HG03039 (cell line): ENCODE results near the gene DPF3.

ENCODE experiments used
- ATAC-seq: cut with Tn5 transposase; IDR thresholded peaks from one replicate; pipeline ENCODE4 v1.9.1; 2021; ENCODE audit warnings: mild to moderate bottlenecking, moderate library complexity; ENCODE audit not compliant: unreplicated experiment

The DPF3 gene

DNA sequence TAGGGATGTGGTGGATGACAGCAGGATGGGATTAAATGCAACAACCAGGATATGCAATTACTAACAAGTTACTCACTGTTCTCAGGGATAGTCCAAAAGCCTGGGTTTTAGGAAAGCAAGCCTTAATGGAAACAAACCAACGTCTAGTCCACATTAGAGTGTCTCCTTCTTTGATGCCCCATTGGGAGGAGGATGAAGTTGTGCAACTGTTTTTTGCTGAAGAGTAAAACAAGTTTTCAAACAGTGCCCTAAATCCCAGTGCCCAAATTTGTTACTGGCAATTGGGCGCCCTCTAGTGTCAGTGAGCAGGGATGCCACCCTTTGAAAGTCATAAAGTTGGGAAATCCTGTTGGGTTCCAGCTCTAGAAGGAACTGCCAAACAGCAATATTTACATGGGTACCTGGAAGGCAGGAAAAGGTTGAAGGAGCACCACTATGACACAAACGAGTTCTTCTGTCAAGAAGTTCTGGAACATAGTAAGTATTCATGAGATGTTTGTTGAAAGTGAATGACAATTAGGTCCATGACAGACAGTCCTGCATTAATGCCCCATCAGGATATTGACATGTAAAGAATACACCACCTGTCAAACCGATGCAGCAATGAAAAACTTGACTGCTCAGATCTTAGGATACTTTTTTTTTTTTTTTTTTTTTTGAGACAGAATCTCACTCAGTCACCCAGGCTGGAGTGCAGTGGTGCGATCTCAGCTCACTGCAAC, 11.1 kb upstream of the DPF3 start:
- ATAC-seq: no peak

DNA sequence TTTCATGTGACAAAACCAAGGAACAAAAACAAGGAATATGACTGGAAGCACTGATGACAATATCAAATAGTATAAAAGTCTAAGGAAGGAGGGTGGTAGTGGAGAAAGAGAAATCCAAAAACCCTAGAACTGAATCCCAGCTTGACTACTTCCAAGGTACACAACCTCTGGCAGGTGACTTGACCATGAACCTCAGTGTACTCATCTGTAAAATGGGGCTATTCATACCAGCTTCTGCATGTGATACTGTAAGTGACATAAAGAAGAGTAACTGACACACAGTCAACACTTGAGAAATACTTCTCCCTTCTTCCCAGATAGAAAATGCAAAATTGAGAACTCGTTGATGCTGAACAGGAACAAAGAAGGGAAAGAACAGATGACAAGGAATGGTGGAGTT, 10.3 kb upstream of the DPF3 start:
- no peak for ATAC-seq

- no peak for ATAC-seq
These were observed 9.8 kb upstream of the DPF3 start for GRCh38 chr14:72903716-72904115.

- no peak for ATAC-seq
These were observed 9.1 kb upstream of the DPF3 start for GRCh38 chr14:72902801-72903530.

- ATAC-seq: no peak
These were observed 7.5 kb upstream of the DPF3 start for GRCh38 chr14:72901361-72901760.

DNA sequence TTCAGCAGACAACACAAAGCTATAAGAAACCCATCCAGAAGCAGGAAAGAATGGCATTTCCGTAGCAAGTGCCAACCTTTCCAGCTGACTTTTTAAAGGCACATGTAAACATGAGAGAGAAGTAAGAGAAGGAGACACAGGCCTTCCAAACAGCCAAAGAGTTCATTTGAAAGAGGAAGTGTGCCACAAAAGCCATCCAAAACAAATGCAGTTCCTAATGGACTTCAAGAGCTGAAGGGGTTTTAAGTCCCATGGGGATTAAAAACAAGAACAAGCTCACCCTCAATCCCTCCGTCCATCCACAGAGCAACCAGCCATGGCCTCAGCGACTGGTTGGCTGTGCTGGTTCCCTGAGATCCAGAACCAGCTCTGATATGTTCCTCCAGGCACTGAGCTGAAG, 4.5 kb upstream of the DPF3 start:
- ATAC-seq: no peak

GRCh38 chr14:72894623-72895378, 900 bp upstream of the DPF3 start:
- no peak for ATAC-seq

DNA sequence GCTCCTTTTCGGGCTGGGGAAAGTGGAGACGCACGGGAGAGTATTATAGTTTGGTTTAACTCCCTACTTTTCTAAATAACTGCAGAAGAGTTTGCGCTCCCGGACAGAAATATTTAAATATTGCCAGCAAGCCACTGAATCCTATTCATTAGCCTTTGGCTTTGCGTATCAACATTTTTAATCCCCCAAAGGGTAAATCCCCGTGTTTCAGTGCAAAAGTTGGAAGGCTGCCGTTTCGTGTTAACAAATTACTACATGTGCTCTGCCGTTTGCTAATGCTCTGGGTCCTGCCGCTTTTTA, 372 bp upstream of the DPF3 start:
- no peak for ATAC-seq

DNA sequence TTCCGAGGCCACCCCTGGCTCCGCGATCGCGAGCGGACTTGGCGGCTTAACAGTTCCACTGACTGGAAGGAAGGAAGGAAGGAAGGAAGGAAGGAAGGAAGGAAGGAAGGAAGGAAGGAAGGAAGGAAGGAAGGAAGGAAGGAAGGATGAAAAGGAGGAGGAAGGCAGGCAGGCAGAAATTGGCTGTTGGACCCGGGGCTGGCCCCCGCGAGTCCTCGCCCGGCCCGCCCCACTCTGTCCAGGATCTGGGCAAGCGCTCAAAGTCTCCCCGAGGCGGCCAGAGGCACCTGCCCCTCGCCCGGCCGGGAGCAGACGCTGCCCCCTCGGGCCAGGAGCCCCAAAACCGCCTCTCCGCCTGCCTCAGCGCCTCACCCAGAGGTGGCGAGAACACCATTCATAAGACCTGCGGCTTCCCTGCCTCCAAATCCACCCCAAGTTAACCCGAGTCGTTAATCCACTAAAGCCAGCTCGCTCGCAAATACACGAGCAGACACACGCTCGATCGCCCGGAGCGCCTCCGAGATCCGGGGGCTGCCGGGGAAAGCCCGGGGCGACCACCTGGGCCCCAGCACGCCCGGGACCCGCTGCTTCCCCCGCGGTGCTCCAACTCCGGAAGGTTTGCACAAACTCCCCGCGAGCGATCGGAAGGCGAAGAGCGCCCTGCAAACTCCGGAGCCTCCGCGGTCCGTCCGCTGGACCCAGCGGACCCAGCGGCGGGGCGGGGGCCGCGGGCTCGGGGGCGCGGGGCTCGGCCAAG, 844 bp downstream of the DPF3 start:
- ATAC-seq: no peak

DNA sequence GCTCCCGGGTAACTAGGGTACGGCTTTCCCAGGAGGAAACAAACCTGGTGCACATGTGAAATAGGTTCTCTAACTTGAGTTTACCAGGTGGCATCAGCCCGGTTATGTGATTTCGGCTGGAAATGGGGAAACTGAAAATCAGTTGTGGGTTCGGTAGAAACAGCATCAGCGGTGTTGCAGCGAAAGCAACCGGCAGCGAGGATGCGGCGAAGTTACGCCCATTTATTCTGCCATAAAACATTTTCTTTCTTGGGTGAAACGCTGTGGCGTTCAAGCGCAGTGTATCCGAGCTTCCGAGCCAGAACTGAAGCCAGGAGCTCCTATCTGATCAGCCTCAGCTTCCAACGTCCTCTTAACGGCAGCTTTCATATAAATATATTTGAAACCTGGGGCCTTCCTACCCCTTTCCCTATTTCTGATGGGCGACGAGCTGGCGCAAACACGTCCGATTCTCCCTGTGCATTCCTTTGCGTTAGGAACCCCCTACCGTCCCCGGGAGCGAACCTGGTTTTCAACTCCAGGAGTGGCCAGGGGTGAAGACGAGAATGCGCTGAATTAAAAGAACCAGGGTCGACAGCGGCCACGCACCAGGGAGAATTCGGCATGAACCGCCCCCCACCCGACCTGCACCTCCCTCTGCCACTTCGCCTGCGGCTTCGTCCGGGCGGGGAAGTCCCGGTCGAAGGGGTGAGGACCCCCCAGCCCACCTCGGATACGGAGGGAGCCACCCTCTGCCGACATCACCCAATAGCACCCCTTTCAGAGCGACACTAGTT, 1.6 kb downstream of the DPF3 start:
- ATAC-seq: no peak

DNA sequence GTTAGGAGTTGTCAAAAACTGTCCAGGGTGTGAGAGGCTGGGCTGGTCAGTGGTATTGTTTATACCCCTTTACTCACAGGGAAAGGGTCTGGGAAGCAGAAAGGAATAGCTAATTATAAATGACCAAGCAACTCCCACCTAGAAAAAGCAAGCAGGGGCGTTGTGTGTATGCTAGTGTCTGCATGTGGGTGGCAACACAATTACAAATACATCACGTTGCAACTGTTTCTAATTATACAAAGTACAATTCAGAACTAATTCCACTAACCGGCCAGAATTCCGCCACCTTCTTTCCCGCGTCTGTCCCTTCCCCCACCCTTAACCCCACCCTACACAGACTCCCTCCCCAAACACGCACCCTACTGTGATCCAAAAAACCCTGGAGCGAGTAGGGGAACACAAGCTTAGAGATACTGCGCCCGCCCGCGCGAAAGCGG, 2.2 kb downstream of the DPF3 start:
- no peak for ATAC-seq

GRCh38 chr14:72889366-72889765, 4.5 kb downstream of the DPF3 start:
- no peak for ATAC-seq

DNA sequence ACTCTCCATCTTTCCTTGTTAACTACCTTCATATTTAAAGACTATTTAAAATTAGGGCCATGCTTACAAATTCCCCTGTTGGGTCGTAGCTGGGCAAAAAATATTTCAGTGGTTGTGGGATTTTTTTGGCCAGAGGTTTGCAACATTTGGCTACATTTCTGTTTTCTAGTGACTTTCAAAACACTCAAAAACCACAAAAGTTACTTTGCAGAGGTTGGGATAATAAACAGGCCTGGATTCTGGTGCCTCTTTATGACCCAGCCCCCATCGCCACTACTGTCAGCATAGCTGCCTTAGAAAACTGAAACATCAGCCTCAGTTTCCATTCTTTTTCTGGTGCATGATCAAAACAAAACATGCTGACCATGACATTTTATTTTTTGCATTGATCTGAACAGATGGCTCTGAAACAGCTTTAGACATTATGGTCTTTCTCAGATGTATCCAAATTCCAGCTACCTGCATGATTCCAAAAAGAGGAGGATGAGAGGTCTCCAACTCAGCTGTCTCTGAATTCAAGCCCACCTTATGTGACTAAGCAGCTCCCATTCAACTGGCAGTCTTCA, 5.2 kb downstream of the DPF3 start:
- ATAC-seq: no peak

- no peak for ATAC-seq
These were observed 5.7 kb downstream of the DPF3 start for GRCh38 chr14:72888192-72888591.

DNA sequence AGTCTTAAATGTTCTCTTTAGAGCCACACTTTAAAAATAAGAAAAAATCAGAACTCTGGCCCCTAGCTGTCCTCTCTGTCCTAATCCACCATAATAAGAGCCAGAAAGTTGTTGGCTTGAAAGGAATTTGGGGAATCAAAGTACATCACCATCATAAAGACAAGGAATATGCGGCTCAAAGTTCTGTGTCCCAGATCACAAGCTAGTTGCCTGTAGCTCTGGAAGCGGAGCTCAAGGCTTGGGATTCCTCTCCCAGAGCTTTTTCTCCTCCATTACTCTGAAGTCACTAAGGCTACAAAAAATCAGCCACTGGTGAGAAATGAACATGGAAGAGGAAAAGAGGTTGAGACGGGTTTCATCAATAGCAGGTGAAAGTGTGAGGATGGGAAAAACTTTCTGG, 6.4 kb downstream of the DPF3 start:
- ATAC-seq: no peak

DNA sequence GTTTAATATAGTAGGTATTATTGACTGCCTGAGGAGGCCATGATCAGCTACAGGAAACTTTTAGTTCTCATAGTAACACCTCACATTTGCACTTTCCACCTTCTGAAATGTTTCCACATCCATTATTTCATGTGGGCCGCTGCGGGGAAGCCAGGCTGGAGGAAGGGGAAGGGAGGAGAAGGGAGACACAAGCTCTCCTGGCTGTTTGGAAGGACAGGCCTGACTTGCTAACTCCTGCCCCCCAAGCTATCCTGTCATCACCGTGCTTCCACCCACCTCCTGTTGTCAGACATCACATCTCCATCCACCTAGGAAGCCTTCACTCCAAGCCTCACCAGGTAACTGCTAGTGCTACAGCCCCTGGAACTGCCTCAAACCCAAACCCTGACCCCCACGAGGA, 9.5 kb downstream of the DPF3 start:
- ATAC-seq: no peak

DNA sequence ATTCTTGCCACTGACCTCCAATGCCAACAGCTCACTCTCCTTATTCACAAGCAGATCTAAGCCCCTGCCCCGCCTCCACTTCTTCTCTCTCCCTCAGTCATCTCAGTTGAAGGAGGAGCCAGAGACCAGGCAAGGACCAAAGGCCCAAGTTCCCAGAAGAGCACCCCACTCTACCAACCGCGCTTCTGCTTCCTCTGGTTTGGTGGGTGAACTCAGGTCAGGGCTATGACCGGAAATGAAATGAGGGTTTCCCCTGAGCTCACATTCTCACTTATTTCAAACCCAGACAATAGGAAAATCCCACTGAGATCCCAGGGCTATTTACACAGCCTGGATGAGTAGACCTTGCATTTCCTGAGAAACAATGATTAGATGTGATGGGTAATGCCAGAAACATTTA, 9.9 kb downstream of the DPF3 start:
- ATAC-seq: no peak

DNA sequence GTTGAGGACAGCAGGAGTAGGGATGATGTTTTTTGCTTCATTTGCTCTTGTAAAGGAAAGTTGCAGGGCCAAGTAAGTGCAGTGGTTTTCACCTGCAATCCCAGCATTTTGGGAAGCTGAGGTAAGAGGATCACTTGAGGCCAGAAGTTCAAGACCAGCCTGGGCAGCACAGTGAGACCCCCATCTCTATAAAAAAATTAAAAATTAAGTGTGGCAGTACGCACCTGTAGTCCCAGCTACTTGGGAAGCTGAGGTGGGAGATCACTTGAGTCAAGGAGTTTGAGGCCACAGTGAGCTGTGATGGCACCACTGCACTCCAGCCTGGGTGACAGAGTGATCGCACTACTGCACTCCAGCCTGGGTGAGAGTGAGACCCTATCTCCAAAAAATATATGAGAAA, 10.8 kb downstream of the DPF3 start:
- no peak for ATAC-seq

GRCh38 chr14:72882463-72882862, 11.4 kb downstream of the DPF3 start:
- no peak for ATAC-seq

GRCh38 chr14:72882047-72882446, 11.9 kb downstream of the DPF3 start:
- no peak for ATAC-seq
